Measurements from ENCODE around the gene SIAH3. TPM values are rescaled to one million over a fixed set of nuclear protein-coding genes. Genes with fewer than 3 reads are reported as not detected.

The SIAH3 gene
- total and polyA plus RNA-seq, 10 of the 15 experiments (the other 5 are each of a cell fraction or from before 2014, with no cell fraction given): not detected

DNA sequence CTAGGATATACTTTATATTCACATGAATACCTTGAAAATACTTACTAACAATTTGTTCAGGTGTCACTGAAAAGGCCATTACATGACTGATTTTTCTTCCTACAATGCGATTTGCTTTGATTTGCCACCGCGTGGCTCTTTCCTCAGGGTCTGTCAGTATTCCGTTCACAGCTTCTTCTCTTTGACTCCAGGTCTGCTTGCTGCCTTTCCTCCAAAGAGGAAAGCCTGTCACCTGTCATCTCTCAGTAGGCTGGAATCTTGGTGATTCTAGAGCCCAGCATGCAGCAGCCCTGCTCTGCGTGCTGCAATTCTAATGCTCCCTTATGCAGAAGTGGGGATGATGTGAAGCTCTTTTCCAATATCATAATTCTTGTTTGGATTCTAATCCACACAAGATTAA is 33.6 kb upstream of the SIAH3 start:
- Histone ChIP-seq H3K9me3 (replicated peaks; ENCODE audit: control insufficient read depth, insufficient read depth, low read length) (no peaks in the 10 kb centered on the region), H3K27ac (ENCODE audit: control insufficient read depth, insufficient read depth) (no peak overlapping the region), H3K4me2 (ENCODE audit: control insufficient read depth, insufficient read depth) (no peak overlapping the region), H2AFZ (ENCODE audit: control insufficient read depth, low read depth, low read length) (no peak overlapping the region), H3K4me1 (ENCODE audit: control insufficient read depth, insufficient read depth, low read length) (no peaks in the 10 kb centered on the region), H3K4me3 (no peak overlapping the region), H4K20me1 (ENCODE audit: control insufficient read depth, insufficient read depth) (no peaks in the 10 kb centered on the region), H3K9ac (ENCODE audit: control insufficient read depth, insufficient read depth, low read length) (no peak overlapping the region), H3K79me2 (ENCODE audit: control insufficient read depth, insufficient read depth, low read length) (no peaks in the 10 kb centered on the region), H3K27me3 (replicated peaks in 1 of 2; ENCODE audit: control insufficient read depth in 2 of 2, insufficient read depth in 2 of 2, low read length in 1 of 2) (peaks cover 0 to 2% of the 10 kb centered on the region in 2 experiments; a peak in 1 of 4 replicates), H3K36me3 (ENCODE audit: control insufficient read depth in 2 of 2, insufficient read depth in 2 of 2, low read length in 1 of 2) (no peaks in the 10 kb centered on the region)
- 58% methylated on average over 5 of the region's 5 CpGs for WGBS (ENCODE audit: insufficient coverage, insufficient replicate concordance, low lambda C conversion rate, missing lambda C conversion rate)
- in situ Hi-C loops (cut with MboI) (no loop called here), intact Hi-C loops (cut with micrococcal nuclease; ENCODE audit: unreplicated experiment) (no loop called here)
- TF ChIP-seq POLR2A (IDR thresholded peaks at IDR 0.05; ENCODE audit: low read depth, low read length) (no peak), ESRRA (IDR thresholded peaks at IDR 0.05; ENCODE audit: low read length) (no peak), STAT3 (IDR thresholded peaks at IDR 0.05; ENCODE audit: low read depth, low read length) (no peak)
- TF ChIP-seq, protein P1, sequence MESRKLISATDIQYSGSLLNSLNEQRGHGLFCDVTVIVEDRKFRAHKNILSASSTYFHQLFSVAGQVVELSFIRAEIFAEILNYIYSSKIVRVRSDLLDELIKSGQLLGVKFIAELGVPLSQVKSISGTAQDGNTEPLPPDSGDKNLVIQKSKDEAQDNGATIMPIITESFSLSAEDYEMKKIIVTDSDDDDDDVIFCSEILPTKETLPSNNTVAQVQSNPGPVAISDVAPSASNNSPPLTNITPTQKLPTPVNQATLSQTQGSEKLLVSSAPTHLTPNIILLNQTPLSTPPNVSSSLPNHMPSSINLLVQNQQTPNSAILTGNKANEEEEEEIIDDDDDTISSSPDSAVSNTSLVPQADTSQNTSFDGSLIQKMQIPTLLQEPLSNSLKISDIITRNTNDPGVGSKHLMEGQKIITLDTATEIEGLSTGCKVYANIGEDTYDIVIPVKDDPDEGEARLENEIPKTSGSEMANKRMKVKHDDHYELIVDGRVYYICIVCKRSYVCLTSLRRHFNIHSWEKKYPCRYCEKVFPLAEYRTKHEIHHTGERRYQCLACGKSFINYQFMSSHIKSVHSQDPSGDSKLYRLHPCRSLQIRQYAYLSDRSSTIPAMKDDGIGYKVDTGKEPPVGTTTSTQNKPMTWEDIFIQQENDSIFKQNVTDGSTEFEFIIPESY (IDR thresholded peaks at IDR 0.05): no peak
- ATAC-seq (no peak), FAIRE-seq (no peak), DNase-seq (ENCODE audit: low read depth, low spot score) (no peak)
- POLR2A ChIA-PET: no interaction called here
- RAD21 ChIA-PET (ENCODE audit: unreplicated experiment): no interaction called here
- CTCF ChIA-PET: no interaction called here
- no TSS peak for BruUV-seq (replicated peaks)
- SMC1A ChIA-PET (ENCODE audit: uncharacterized antibody, unreplicated experiment): no interaction called here

- H3K27ac ChIP-seq (ENCODE audit: control insufficient read depth, insufficient read depth): no peak overlapping the region
- ChIA-PET RAD21 (ENCODE audit: unreplicated experiment) (no interaction called here), SMC1A (ENCODE audit: uncharacterized antibody, unreplicated experiment) (no interaction called here), CTCF (no interaction called here), POLR2A (no interaction called here)
- H3K9ac ChIP-seq (ENCODE audit: control insufficient read depth, insufficient read depth, low read length): no peak overlapping the region
- no peaks in the 10 kb centered on the region for H3K36me3 ChIP-seq (ENCODE audit: control insufficient read depth in 2 of 2, insufficient read depth in 2 of 2, low read length in 1 of 2)
- no TSS peak for BruUV-seq (replicated peaks)
- no peak for DNase-seq (ENCODE audit: low read depth, low spot score)
- H3K4me1 ChIP-seq (ENCODE audit: control insufficient read depth, insufficient read depth, low read length): no peaks in the 10 kb centered on the region
- TF ChIP-seq IRF5 (IDR thresholded peaks at IDR 0.05; ENCODE audit: borderline replicate concordance): no peak
- WGBS (ENCODE audit: insufficient coverage, insufficient replicate concordance, low lambda C conversion rate, missing lambda C conversion rate): 100% methylated on average over 1 of the region's 1 CpG
- intact Hi-C loops (cut with micrococcal nuclease; ENCODE audit: unreplicated experiment) (no loop called here), in situ Hi-C loops (cut with MboI) (no loop called here)
- no peak for FAIRE-seq
- no peaks in the 10 kb centered on the region for H3K9me3 ChIP-seq (replicated peaks; ENCODE audit: control insufficient read depth, insufficient read depth, low read length)
- no peak overlapping the region for H3K4me2 ChIP-seq (ENCODE audit: control insufficient read depth, insufficient read depth)
- H3K4me3 ChIP-seq: no peak overlapping the region
- H2AFZ ChIP-seq (ENCODE audit: control insufficient read depth, low read depth, low read length): no peak overlapping the region
- H4K20me1 ChIP-seq (ENCODE audit: control insufficient read depth, insufficient read depth): no peaks in the 10 kb centered on the region
- H3K27me3 ChIP-seq (replicated peaks in 1 of 2; ENCODE audit: control insufficient read depth in 2 of 2, insufficient read depth in 2 of 2, low read length in 1 of 2): peaks cover 3 to 6% of the 10 kb centered on the region in 2 experiments; a peak in 3 of 4 replicates
- no peaks in the 10 kb centered on the region for H3K79me2 ChIP-seq (ENCODE audit: control insufficient read depth, insufficient read depth, low read length)
- ATAC-seq: no peak
Measured at GRCh38 chr13:45882626-45883025, 31.1 kb upstream of the SIAH3 start.

All from GM12878 (cell line).